ENCODE data around the gene PLEKHG1. TPM values are rescaled to one million over a fixed set of nuclear protein-coding genes. Genes with fewer than 3 reads are reported as not detected.

Gene PLEKHG1
- total and polyA plus RNA-seq, 2 of the 13 experiments (the other 11 are each of a cell fraction or from before 2014, with no cell fraction given): 0.03 to 0.04 TPM

GRCh38 chr6:150593119-150593518 lies 6.6 kb upstream of the PLEKHG1 start:
- Histone ChIP-seq H3K9me3 (ENCODE audit: low read length) (no peaks in the 10 kb centered on the region), H3K27ac (ENCODE audit: extremely low read length, insufficient read depth, low read length) (no peak overlapping the region), H3K4me1 (ENCODE audit: insufficient read depth, low read length) (no peaks in the 10 kb centered on the region), H3K9ac (ENCODE audit: insufficient read depth, low read depth, low read length) (no peak overlapping the region), H3K79me2 (ENCODE audit: insufficient read depth, low read length) (no peaks in the 10 kb centered on the region), H3K27me3 (ENCODE audit: control insufficient read depth in 1 of 2, insufficient read depth in 2 of 2, low read length in 2 of 2) (peaks cover 0 to 10% of the 10 kb centered on the region in 2 experiments; a peak in 2 of 5 replicates), H3K4me2 (ENCODE audit: low read depth, low read length) (no peak overlapping the region), H3K4me3 (replicated peaks in 1 of 3; ENCODE audit: insufficient read depth in 1 of 3, low read depth in 2 of 3, low read length in 3 of 3) (no peak overlapping the region), H3K36me3 (replicated peaks in 1 of 2; ENCODE audit: control insufficient read depth in 1 of 2, insufficient read depth in 2 of 2, low read length in 2 of 2) (no peaks in the 10 kb centered on the region), H4K20me1 (ENCODE audit: insufficient read depth, low read length) (no peaks in the 10 kb centered on the region; the same call in 1 of the 2 replicates), H2AFZ (ENCODE audit: low read length) (no peak overlapping the region)
- in situ Hi-C loops (cut with HindIII; ENCODE audit: extremely low pct_ligation_motif_present, low pct_unique_long_range_greater_than_20kb) (no loop called here), intact Hi-C loops (cut with micrococcal nuclease; ENCODE audit: unreplicated experiment) (no loop called here)
- DNase-seq (ENCODE audit: low spot score): no peak
- no peak for TF ChIP-seq CBFB (CRISPR knock-in tag; IDR thresholded peaks at IDR 0.05)
- TF ChIP-seq ZNF282 (IDR thresholded peaks at IDR 0.05; ENCODE audit: partially characterized antibody): no peak
- no peak for TF ChIP-seq AKAP8 (CRISPR knock-in tag; IDR thresholded peaks at IDR 0.05)
- no peak for TF ChIP-seq ZNF652 (CRISPR knock-in tag; IDR thresholded peaks at IDR 0.05; ENCODE audit: borderline replicate concordance, low read depth)
- WGBS (ENCODE audit: low lambda C conversion rate): 20% methylated on average over 4 of the region's 4 CpGs
- ATAC-seq: no peak
- FAIRE-seq: no peak
- POLR2A ChIA-PET: no interaction called here
- no TSS peak for BruUV-seq (replicated peaks)
- CTCF ChIA-PET (ENCODE audit: low intra/inter-chr PET ratio, low total read pairs): no interaction called here

DNA sequence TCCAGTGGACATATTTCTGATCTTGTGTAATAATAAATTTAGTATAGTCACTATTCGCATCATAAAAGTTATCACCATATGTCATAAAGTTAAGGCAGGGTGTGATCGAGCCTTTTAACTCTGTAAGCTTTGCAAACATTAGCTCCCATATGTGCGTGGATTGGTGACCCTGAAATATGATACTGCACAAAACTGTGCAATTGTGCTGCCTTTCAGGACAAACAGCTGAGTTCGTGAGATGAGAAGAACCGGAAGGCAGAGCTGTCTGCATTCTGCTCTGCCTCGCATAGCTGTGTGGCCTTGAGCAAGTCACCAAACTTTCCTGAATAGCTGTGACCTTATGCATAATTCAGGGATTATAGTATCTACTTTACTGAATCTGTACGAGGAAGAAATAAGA lies 3.2 kb upstream of the PLEKHG1 start:
- H3K4me3 ChIP-seq (replicated peaks in 1 of 3; ENCODE audit: insufficient read depth in 1 of 3, low read depth in 2 of 3, low read length in 3 of 3): no peak overlapping the region
- H3K79me2 ChIP-seq (ENCODE audit: insufficient read depth, low read length): no peaks in the 10 kb centered on the region
- H3K9me3 ChIP-seq (ENCODE audit: low read length): no peaks in the 10 kb centered on the region
- peaks cover 1 to 37% of the 10 kb centered on the region in 2 experiments; a peak in 3 of 5 replicates for H3K27me3 ChIP-seq (ENCODE audit: control insufficient read depth in 1 of 2, insufficient read depth in 2 of 2, low read length in 2 of 2)
- DNase-seq (ENCODE audit: low spot score): no peak
- no peak for ATAC-seq
- no peak overlapping the region for H3K27ac ChIP-seq (ENCODE audit: extremely low read length, insufficient read depth, low read length)
- H3K4me2 ChIP-seq (ENCODE audit: low read depth, low read length): no peak overlapping the region
- no TSS peak for BruUV-seq (replicated peaks)
- intact Hi-C loops (cut with micrococcal nuclease; ENCODE audit: unreplicated experiment): no loop called here
- no peaks in the 10 kb centered on the region for H3K36me3 ChIP-seq (replicated peaks in 1 of 2; ENCODE audit: control insufficient read depth in 1 of 2, insufficient read depth in 2 of 2, low read length in 2 of 2)
- 22% methylated on average over 7 of the region's 7 CpGs for WGBS (ENCODE audit: low lambda C conversion rate)
- H4K20me1 ChIP-seq (ENCODE audit: insufficient read depth, low read length): no peaks in the 10 kb centered on the region; the same call in 1 of the 2 replicates
- H3K9ac ChIP-seq (ENCODE audit: insufficient read depth, low read depth, low read length): no peak overlapping the region
- in situ Hi-C loops (cut with HindIII; ENCODE audit: extremely low pct_ligation_motif_present, low pct_unique_long_range_greater_than_20kb): no loop called here
- H3K4me1 ChIP-seq (ENCODE audit: insufficient read depth, low read length): peaks cover 12% of the 10 kb centered on the region; the same call in 1 of the 2 replicates
- no peak overlapping the region for H2AFZ ChIP-seq (ENCODE audit: low read length)
- ChIA-PET CTCF (ENCODE audit: low intra/inter-chr PET ratio, low total read pairs) (no interaction called here), POLR2A (no interaction called here)
- no peak for FAIRE-seq
- no peak for TF ChIP-seq ZMAT3 (CRISPR knock-in tag; conservative IDR thresholded peaks at IDR 0.05)
- TF ChIP-seq JUND (CRISPR knock-in tag; IDR thresholded peaks at IDR 0.05): no peak
- TF ChIP-seq MEF2D (CRISPR knock-in tag; IDR thresholded peaks at IDR 0.05): no peak
- TF ChIP-seq SIX1 (CRISPR knock-in tag; IDR thresholded peaks at IDR 0.05; ENCODE audit: borderline replicate concordance): peak; percentile 92; the same call in 1 of the 2 replicates
- no peak for TF ChIP-seq ZNF292 (CRISPR knock-in tag; IDR thresholded peaks at IDR 0.05; ENCODE audit: borderline replicate concordance, low read depth)
- TF ChIP-seq NPAS2 (CRISPR knock-in tag; IDR thresholded peaks at IDR 0.05; ENCODE audit: borderline replicate concordance): no peak
- TF ChIP-seq, protein P1, sequence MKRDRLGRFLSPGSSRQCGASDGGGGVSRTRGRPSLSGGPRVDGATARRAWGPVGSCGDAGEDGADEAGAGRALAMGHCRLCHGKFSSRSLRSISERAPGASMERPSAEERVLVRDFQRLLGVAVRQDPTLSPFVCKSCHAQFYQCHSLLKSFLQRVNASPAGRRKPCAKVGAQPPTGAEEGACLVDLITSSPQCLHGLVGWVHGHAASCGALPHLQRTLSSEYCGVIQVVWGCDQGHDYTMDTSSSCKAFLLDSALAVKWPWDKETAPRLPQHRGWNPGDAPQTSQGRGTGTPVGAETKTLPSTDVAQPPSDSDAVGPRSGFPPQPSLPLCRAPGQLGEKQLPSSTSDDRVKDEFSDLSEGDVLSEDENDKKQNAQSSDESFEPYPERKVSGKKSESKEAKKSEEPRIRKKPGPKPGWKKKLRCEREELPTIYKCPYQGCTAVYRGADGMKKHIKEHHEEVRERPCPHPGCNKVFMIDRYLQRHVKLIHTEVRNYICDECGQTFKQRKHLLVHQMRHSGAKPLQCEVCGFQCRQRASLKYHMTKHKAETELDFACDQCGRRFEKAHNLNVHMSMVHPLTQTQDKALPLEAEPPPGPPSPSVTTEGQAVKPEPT (CRISPR knock-in tag; IDR thresholded peaks at IDR 0.05; ENCODE audit: low read depth): no peak
- TF ChIP-seq PCBP1 (IDR thresholded peaks at IDR 0.05; ENCODE audit: borderline replicate concordance, low read depth, low read length): no peak
- no peak for TF ChIP-seq AGO2 (optimal IDR thresholded peaks at IDR 0.05; ENCODE audit: low read depth, low read length)
- no peak for TF ChIP-seq ZNF687 (CRISPR knock-in tag; IDR thresholded peaks at IDR 0.05)

Data from HepG2 (cell line).